Measurements from ENCODE around the gene CAMSAP1.
A peak's percentile ranks its signal among the peaks of the same experiment; 100 is the strongest.

Gene CAMSAP1

DNA sequence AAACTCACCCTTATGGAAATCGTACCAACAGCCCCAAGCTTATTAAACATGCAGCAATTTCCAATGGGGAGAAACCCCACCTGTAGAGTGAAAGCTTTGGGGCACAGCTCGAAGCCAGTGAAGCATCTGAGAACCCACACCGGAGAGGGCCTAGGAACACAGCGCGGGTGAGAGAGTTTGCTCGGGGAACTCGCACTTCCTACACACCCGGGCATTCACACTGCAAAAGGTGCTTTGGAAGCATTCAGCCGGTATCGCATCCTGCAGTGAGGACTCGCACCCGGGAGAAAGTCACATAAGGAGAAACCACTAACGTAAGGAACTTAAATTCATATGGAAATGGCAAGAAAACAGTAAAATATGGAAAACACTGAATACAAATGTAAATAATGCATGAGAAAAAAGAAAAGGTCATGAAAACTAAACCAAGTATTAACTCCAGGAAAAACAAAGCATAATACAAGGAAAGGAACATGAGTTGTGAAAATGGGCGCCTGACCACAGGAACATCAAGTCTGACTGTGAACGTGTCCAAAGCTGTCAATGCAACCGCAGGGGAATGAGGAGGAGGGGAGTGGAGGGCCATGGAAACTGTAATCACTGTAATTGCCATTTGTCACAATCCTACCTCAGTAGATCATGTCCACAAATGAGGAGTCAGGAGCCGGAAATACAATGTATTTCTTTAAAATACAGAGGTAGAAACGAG lies 28.7 kb downstream of the CAMSAP1 start:
- no peak for DNase-seq

GRCh38 chr9:135877791-135878527 lies 29.4 kb downstream of the CAMSAP1 start:
- DNase-seq, result no peak

- DNase-seq, result no peak
Measured at GRCh38 chr9:135876936-135877335, 30.4 kb downstream of the CAMSAP1 start.

GRCh38 chr9:135874859-135875258 lies 32.5 kb downstream of the CAMSAP1 start:
- no peak for DNase-seq

DNA sequence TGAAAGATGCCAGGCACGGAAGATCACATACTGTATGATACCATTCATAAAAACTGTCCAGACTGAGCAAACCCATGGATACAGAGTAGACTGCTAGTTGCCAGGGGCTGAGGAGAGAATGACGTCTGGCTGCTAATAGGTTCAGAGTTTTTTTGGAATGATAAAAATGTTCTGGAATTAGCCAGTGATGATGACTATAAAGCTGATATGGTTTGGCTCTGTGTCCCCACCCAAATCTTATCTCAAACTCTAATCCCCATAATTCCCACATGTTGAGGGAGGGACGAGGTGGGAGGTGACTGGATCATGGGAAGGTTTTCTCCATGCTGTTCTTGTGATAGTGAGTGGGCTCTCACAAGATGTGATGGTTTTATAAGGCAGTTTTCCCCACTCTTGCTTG lies 37.4 kb downstream of the CAMSAP1 start:
- no peak for DNase-seq

- DNase-seq, result no peak
Measured at GRCh38 chr9:135865531-135865930, 41.8 kb downstream of the CAMSAP1 start.

- DNase-seq, result peak in 4 of 5 donors; percentile 34 to 64 (median 40)
Measured at GRCh38 chr9:135864447-135865049, 42.8 kb downstream of the CAMSAP1 start.

DNA sequence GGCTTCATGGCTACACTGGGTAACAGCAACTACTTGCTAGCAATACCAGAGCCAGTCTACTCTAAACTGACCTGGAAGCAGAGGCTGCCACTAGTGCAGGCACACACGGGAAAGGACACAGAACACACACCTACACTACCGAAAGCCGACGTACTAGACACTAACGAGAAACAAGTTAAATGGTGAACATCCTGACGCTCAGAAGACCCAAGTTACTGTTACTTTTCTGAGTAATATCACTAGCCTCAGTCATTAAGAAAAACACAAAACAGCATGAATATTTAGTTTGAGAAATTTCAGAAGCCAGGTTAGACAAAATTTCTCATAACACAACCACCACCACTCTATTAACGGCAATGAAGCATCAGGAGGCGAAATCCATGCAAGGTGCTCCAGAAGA lies 44.5 kb downstream of the CAMSAP1 start:
- DNase-seq, result no peak

DNA sequence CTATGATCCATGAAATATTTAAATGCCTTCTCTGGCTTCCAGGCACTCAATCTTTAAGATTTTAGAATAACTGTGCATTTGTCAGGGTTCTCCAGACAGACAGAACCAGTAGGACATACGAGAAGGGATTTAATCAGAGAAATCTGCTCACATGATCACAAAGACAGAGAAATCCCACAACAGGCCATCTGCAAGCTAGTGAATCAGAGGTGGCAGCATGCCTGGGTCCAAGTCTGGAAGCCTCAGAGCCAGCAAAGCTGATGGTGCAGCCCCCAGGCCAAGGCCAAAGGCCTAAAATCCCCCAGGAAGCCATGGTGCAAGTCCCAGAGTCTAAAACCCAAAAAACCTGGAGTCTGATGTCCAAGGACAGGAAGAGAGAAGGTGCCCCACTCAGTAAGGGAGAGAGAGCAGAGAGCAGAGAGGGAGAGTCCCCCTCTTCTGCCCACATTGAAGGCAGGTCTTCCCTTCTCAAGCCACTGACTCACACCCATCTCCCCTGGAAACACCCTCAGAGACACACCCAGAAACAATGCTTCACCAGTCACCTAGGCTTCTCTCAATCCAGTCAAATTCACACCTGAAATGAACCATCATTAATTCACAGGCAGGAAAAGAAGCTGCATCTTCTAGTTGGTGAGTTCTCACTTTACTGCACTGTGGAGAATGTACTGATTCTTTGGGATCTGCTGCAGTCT lies 48.7 kb downstream of the CAMSAP1 start:
- no peak for DNase-seq

DNA sequence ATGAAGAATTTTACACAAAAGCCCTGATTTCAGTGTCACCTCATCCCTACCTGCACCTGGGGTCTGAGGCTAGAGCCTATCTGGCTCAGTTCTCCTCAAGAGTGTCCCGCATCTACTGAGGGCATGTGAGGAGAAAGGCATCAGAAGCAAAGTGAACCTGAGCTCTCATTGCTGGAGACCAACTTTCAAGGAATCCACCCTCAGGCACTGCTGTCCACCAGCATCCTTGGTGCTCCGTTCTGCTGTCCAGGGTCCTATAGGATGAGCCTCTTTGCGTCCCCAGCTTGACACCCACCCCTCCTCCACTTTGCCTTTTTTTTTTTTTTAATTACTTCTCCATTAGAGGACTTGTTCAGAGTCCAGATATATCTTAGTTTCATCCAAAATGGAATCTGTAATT lies 49.5 kb downstream of the CAMSAP1 start:
- no peak for DNase-seq

DNA sequence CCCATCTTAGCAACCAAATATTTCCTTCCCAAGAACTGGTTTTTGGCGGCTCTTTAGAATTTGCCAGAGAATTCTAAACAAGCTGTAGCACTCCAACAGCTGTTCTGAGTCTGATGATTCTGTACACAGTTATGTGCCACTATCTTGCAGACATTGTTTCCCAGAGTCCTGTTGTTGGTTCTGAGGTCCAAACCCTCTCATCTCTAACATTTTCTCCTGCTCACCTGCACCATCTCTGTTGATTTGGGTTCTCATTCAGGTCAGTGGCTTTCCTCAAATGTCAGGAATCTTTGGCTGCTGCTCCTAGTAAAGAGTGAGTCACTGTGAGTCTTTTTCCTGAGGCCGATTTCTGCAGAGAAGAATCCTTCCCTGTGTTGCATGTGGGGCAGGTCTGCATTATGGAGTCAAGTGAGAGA lies 50.0 kb downstream of the CAMSAP1 start:
- no peak for DNase-seq

- no peak for DNase-seq
Measured at GRCh38 chr9:135851748-135852147, 55.6 kb downstream of the CAMSAP1 start.

- peak in 1 of 5 donors; percentile 12 for DNase-seq
Measured at GRCh38 chr9:135850737-135851136, 56.6 kb downstream of the CAMSAP1 start.

DNA sequence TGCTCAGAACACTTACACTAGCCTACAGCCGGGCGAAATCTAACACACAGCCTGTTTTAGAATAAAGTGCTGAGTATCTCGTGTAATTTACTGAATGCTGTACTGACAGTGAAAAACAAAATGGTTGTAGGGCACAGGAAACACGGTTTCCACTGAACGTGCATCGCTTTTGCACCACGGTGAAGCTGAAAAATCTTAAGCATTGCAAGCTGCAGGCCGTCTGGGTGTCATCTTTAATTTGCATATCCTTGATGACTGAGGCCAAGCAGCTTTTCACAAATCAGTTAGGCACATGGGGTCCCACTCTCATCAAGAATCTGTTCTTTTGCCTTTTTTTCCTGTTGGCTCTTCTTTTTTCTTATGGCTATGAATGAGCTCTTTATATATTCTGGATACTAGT lies 58.2 kb downstream of the CAMSAP1 start:
- peak in 1 of 5 donors; percentile 13 for DNase-seq

DNA sequence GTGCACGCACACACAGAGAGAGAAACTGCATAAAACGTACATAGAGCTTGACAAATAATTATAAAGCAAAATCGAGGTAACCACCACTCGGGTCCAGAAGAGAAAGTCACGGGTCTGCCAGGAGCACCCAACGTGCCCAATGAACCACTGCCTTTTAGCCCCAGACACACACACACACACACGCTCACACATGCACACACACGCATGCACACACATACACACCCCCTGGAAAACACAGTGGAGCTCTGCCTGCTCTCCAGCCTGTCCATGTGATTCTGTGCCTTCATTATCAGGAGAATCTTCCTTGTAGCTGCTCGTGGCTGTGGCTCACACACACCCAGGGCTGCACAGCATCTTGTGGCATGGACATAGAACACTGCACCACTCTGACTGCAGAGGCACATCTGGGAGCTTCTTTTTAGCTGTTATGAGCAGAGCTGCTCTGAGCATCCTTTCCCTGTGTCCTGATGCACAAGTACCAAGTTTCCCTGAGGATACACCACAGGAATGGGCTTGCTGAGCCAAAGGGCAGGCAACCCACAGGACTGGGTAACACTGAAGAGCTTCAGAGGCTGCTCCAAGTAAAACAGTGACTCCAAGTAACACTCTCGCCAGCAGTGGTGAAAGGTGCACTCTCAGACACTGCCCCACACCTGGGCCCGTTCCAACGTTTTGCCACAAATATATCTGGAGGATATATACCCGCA lies 58.9 kb downstream of the CAMSAP1 start:
- DNase-seq, result no peak

GRCh38 chr9:135847833-135848232 lies 59.5 kb downstream of the CAMSAP1 start:
- DNase-seq, result no peak

- DNase-seq, result no peak
Measured at GRCh38 chr9:135840539-135840938, 66.8 kb downstream of the CAMSAP1 start.

DNA sequence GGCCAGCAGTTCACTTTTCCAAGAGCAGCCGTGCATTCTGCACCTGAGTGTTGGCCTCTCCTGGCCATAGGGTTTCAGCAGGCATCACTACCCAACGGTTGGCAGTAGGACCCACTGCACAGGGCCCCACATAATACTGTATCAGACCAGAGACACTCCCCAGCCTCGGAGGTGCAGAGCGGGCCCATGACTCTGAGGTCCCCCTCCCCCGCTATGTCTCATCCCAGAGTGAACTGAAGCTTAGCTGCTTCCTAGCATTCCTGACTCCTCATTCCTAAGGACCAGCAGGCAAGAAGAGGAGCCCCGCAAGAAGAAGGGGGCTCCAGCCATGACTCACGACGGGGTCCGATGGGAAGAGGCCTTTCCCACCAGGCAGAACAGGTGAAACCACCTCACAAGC lies 67.2 kb downstream of the CAMSAP1 start:
- no peak for DNase-seq

DNA sequence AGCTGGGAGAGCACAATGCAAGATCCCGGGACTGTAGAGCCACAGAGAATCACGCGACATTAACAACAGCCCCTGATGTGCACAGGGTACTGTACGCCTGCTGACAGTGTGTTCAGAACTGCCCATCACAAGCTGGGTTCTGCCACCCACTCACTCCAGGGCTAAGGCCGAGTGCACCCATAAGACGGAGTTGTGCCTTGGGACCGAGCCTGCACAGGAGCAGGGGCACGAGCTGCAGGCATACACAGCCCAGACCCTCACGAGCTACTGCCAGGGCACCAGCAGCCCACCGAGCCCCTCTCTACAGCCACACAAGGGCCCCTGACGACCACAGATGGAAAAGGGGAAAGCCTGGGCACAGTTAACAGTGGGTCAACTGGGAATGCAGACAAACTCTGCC lies 67.8 kb downstream of the CAMSAP1 start:
- no peak for DNase-seq

- DNase-seq, result no peak
Measured at GRCh38 chr9:135835131-135835530, 72.2 kb downstream of the CAMSAP1 start.

DNA sequence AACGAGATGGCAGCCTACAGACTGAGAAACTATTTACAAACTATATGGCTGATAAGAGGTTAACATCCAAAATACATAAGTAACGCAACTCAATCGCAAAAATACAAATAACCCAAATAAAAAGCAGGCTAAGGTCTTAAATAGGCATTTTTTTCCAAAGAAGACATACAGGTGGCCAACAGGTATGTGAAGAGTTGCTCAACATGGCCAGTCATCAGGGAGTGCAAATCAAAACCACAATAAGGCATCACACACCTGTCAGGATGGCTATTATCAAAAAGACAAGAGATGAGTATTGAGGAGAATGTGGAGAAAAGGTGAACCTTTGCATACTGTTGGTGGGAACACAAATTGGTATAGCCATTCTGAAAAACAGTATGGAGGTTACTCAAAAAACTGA lies 73.5 kb downstream of the CAMSAP1 start:
- DNase-seq, result no peak

DNA sequence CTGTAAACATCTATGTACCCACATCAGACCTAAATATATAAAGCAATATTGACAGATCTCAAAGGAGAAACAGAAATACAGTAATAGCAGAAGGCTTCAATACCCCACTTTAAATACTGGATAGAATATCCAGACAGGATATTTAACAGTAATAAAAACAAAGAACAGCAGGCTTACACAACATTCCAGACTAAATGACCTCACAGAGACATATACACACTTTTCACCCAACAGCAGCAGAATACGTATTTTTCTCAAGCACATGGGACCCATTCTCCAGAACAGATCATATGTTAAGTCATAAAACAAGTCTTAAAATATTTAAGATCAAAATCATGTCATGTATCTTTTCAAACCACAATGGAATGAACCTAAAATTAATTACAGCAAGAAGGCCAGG lies 76.8 kb downstream of the CAMSAP1 start:
- DNase-seq, result no peak

- DNase-seq, result no peak
Measured at GRCh38 chr9:135828656-135829055, 78.7 kb downstream of the CAMSAP1 start.
